ENCODE data around the gene CHMP2B. TPM values are rescaled to one million over a fixed set of nuclear protein-coding genes. Genes with fewer than 3 reads are reported as not detected.

Gene CHMP2B
- total RNA-seq, 6 donors from 2014 or later = 15.7 to 56.3 (median 38.9) TPM

DNA sequence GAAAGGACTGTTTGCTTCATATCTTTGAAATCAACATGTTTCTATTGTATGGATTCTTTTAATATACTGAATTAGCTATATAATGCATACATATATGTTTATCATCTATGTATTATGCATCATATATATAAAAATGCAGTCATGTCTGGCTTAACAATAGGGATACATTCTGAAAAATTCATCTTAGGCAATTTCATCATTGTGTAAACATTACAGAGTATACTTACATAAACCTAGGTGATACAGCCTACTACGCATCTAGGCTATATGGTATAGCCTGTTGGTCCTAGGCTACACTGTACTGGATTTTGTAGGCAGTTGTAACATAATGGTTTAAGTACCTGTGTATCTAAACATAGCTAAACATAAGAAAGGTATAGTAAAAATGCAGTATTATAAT is 21.7 kb downstream of the CHMP2B start:
- ATAC-seq (ENCODE audit: low FRiP score in 2 of 2) (no peak), DNase-seq (no peak)
- H3K27me3 ChIP-seq = no peaks in the 10 kb centered on the region
- H3K4me3 ChIP-seq = no peak overlapping the region
- no peaks in the 10 kb centered on the region for H3K4me1 ChIP-seq
- no peak for TF ChIP-seq POLR2AphosphoS5 (IDR thresholded peaks at IDR 0.05)
- TF ChIP-seq POLR2A (IDR thresholded peaks at IDR 0.05) = no peak
- H3K27ac ChIP-seq = no peak overlapping the region
- H3K9me3 ChIP-seq = no peaks in the 10 kb centered on the region
- 88 to 95% methylated on average over 1 of the region's 1 CpG for WGBS, 2 donors
- H3K36me3 ChIP-seq = peaks cover 0 to 50% (median 19%) of the 10 kb centered on the region in 4 donors

DNA sequence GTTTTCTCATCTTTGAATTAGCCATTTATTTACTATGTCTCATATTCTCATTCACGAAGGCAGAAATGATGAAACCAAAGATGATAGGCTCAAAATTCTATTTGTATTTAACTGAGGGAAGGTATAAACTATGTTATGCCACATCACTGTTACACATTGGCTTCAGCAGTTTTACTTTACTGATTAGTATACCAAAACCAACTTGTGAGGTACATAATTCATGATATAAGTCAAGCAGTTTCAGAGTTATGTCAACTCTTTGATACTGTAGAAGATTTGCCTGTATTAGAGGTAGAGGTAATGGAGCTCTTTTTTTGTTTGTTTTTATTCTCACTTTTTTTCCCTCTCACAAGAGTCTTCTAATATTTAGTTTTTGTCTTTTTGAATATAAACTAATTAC is 22.9 kb downstream of the CHMP2B start:
- peaks cover 0 to 61% (median 19%) of the 10 kb centered on the region in 4 donors for H3K36me3 ChIP-seq
- H3K4me3 ChIP-seq = no peak overlapping the region
- DNase-seq (no peak), ATAC-seq (ENCODE audit: low FRiP score in 2 of 2) (no peak)
- no peaks in the 10 kb centered on the region for H3K9me3 ChIP-seq
- H3K27ac ChIP-seq = no peak overlapping the region
- TF ChIP-seq POLR2A (IDR thresholded peaks at IDR 0.05) = no peak
- no peak for TF ChIP-seq EP300 (IDR thresholded peaks at IDR 0.05)
- TF ChIP-seq CTCF (IDR thresholded peaks at IDR 0.05) = no peak
- TF ChIP-seq POLR2AphosphoS5 (IDR thresholded peaks at IDR 0.05) = no peak
- H3K4me1 ChIP-seq = no peaks in the 10 kb centered on the region
- WGBS, 2 donors = 93 to 94% methylated on average over 1 of the region's 1 CpG
- H3K27me3 ChIP-seq = no peaks in the 10 kb centered on the region

DNA sequence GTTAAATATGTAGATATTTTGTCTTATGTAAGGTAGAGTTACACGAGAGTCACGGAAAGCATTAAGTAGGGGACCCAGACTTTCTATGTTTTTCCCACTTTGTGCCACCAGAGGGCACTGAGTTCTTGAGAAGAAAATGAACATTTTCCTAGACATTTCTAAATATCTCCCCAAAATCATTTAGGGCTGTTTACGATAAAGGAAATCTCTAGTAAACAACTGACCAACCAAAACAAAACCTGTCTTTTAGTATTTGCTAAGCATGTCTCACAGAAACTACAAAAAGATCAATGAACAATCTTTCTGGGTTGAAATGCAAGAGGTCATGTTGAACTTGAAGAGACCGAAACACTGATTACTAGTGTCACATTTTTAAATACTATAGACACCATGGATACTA is 33.2 kb downstream of the CHMP2B start:
- Histone ChIP-seq H3K36me3 (no peaks in the 10 kb centered on the region), H3K27me3 (no peaks in the 10 kb centered on the region), H3K4me3 (no peak overlapping the region), H3K4me1 (no peaks in the 10 kb centered on the region), H3K9me3 (no peaks in the 10 kb centered on the region), H3K27ac (no peak overlapping the region)
- ATAC-seq (ENCODE audit: low FRiP score in 2 of 2) (peak in 1 of 2 donors; percentile 61), DNase-seq (no peak)
- WGBS, 2 donors = 33 to 41% methylated on average over 4 of the region's 4 CpGs
- peak; percentile 23 to 62 (median 44) for TF ChIP-seq CTCF (IDR thresholded peaks at IDR 0.05)
- no peak for TF ChIP-seq EP300 (IDR thresholded peaks at IDR 0.05)

GRCh38 chr3:87261925-87262324 is 34.8 kb downstream of the CHMP2B start:
- no peaks in the 10 kb centered on the region for H3K36me3 ChIP-seq
- DNase-seq = no peak
- TF ChIP-seq POLR2A (IDR thresholded peaks at IDR 0.05) (no peak), CTCF (IDR thresholded peaks at IDR 0.05) (no peak), EP300 (IDR thresholded peaks at IDR 0.05) (no peak), POLR2AphosphoS5 (IDR thresholded peaks at IDR 0.05) (no peak)
- WGBS, 2 donors = 65 to 67% methylated on average over 2 of the region's 2 CpGs
- no peaks in the 10 kb centered on the region for H3K27me3 ChIP-seq
- no peak overlapping the region for H3K4me3 ChIP-seq
- no peak overlapping the region for H3K27ac ChIP-seq
- no peaks in the 10 kb centered on the region for H3K9me3 ChIP-seq
- no peaks in the 10 kb centered on the region for H3K4me1 ChIP-seq
- no peak for ATAC-seq (ENCODE audit: low FRiP score in 2 of 2)

DNA sequence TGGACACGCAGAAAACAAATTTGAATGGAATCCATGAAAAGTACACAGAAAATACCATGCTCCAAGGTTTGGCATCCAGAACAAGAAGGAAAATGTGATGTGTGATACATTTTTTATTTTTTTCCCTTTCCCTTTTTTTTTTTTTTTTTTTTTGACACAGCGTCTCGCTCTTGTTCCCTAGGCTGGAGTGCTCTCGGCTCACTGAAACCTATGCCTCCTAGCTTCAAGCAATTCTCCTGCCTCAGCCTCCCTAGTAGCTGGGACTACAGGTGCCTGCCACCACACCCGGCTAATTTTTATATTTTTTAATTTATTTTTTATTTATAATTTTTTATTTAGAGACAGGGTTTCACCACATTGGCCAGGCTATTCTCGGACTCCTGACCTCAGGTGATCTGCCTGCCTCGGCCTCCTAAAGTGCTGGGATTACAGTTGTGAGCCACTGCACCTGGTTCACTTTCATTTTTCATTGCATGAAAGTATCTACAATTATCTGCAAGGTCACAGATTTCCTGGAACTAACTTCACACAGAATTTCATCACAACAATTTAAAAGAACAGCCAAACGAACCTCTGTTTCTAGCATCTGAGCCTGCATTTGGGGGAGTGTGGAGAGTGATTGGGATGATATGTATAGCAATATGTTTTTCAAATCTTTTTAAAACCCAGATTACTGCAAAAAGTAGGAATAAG is 41.0 kb downstream of the CHMP2B start:
- H3K4me1 ChIP-seq = peaks cover 0 to 3% (median 0%) of the 10 kb centered on the region in 4 donors
- H3K27me3 ChIP-seq = no peaks in the 10 kb centered on the region
- no peak for TF ChIP-seq POLR2A (IDR thresholded peaks at IDR 0.05)
- no peak for TF ChIP-seq EP300 (IDR thresholded peaks at IDR 0.05)
- no peak for TF ChIP-seq CTCF (IDR thresholded peaks at IDR 0.05)
- TF ChIP-seq POLR2AphosphoS5 (IDR thresholded peaks at IDR 0.05) = no peak
- H3K27ac ChIP-seq = no peak overlapping the region
- DNase-seq (no peak), ATAC-seq (ENCODE audit: low FRiP score in 2 of 2) (no peak)
- no peak overlapping the region for H3K4me3 ChIP-seq
- no peaks in the 10 kb centered on the region for H3K36me3 ChIP-seq
- no peaks in the 10 kb centered on the region for H3K9me3 ChIP-seq
- WGBS, 2 donors = 76 to 78% methylated on average over 8 of the region's 8 CpGs

All from upper lobe of left lung (tissue), 6 donors.